Right ventricle myocardium inferior (tissue), 1 donor: Measurements from ENCODE around the gene PLA2G15. TPM values are rescaled to one million over a fixed set of nuclear protein-coding genes. Genes with fewer than 3 reads are reported as not detected.
A peak's percentile ranks its signal among the peaks of the same experiment; 100 is the strongest.

Experiments used
- ATAC-seq: fragments of 200-7000 bp; cut with Tn5 transposase; one replicate; pipeline ENCODE4 v1.9.1; 2020; ENCODE audit warnings: mild to moderate bottlenecking, moderate library complexity
- DNase-seq: peaks from one replicate; pipeline ENCODE4 v3.0.0; 2021; ENCODE audit errors: missing footprints
- intact Hi-C: fragments of 100-400 bp; cut with DNase I; formaldehyde crosslinking; loops from one replicate; pipeline ENCODE4 v1.11.0; 2022
- total RNA-seq: library from RNA; stranded (reverse); fragmentation: NEBNext Ultra II Directional; extraction: Animal tissue kit (Norgen Biotek cat#: 25700); gene quantifications from one replicate; pipeline ENCODE4 v1.2.1, GENCODE V29; 2021
- donor health status: DM: no; HTN: yes; CAD: no; lungs with severe emphysema.

The PLA2G15 gene
- total RNA-seq, 1 donor from 2014 or later: 43.8 TPM

DNA sequence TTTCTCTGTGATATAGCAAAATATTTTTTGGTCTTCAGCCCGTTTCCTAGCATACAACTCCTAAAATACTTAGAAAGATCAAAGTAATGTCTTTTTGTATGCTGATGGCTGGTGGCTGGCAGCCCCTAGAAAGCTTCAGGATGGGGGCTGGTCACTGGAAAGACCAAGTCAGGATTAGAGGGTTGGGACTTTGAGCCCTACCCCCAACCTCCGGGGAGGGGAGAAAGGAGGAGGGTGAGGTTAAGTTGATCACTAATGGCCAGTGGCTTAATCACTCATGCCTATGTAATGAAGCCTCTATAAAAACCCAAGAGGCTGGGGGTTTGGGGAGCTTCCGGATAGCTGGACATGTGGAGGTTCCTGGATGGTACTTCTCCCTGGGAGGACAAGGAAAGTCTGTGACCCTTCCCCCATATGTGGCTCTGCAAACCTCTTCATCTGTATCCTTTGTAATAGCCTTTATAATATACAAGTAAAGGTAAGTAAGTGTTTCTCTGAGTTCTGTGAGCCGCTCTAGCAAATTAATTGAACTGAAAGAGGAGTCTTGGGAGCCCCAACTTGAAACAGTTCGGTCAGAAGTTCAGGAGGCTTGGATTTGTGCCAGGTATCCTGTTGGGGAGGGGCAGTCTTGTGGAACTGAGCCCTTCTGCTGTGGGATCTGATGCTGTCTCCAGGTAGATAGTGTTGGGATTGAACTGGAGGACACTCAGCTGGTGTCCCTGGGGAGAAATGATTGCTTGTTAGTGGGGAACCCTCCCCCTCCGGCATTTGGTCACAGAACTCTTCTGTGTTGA is 22.6 kb downstream of the PLA2G15 start:
- intact Hi-C loops: no loop called here
- DNase-seq: no peak
- ATAC-seq: no peak

DNA sequence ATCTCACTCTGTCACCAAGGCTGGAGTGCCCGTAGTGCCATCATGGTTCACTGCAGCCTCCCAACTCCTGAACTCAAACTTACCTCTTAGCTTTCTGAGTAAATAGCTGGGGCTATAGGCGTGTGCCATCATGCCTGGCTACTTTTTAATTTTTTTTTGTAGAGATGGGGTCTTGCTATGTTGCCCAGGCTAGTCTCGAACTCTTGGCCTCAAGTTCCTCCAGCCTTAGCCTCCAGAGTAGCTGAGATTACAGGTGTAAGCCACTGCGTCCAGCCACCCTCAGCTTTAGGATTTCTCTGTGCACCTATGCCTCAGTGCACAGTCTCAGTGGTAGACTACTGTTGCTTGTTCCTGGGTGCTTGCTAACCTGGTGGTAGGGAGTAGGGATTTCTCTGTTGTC is 24.6 kb downstream of the PLA2G15 start:
- ATAC-seq (no peak), DNase-seq (no peak)
- intact Hi-C loops: no loop called here

DNA sequence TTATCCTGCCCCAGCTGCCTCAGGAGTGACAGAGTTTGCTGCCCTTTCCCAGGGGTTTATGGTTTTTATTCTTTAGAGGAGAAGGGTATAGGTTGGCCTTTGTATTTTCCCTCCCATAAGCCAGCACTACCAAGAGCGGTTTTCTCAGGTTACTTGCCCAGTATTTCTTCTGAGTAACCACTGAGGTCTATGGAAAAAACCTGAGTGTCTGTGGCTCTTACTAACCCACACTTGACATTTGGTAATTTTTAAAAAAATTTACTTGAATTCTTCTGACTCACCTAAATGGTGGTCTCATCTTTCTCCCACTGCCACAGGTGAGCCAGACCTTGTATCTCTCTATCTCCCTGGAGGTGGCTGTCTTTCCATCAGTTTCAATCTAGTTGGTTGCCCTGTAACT is 25.2 kb downstream of the PLA2G15 start:
- intact Hi-C loops: no loop called here
- DNase-seq (no peak), ATAC-seq (no peak)

DNA sequence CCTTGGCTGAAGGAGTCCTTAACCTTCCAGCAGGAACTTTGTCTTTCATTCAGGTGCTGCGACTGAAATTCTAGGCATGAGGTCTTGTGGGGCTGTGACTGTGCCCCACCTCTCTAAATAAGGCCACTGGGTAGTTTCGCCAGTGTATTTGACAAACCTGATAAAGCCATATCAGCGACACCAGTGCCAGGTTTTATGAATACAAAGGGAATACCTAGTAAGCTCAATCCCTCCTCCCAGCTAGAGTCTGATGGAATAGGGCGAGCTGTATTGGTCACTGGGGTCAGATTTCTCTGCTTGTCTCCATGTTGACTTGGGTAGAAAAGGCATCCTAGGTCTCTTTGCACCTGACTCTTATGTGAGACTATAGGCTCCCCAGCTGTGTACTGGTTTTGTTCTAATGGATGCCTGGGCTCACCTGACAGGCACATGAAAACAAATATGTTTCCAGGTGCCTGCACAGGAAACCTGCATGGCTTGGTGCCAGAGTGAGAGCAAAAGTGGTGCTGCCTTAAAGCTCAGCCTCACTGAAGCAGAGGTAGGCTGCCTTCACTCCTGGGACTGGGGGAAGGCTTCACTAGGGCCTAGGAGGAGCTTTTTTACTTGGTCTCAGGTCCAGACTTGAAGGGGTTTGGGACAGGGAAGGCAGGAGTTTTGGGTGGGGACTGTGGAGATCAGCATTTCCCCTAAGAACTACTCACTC is 27.5 kb downstream of the PLA2G15 start:
- ATAC-seq: no peak

DNA sequence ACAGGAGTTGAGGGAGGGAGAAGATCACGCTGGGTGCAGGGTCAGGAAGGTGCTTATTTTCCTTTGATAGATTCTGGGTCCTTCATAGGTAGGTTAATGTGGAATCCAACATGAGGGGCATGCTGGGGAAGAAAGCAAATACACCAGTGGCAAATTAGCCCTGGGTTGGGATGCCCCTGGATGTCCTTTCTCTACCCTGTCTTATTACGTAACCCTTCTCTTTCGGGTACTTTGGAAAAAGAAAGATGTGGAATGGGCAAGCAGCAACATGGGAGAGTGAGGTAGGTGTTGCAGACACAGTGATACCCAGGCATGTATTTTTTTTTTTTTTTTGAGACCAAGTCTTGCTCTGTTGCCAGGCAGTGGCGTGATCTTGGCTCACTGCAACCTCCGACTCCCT is 28.3 kb downstream of the PLA2G15 start:
- DNase-seq: no peak
- intact Hi-C loops: no loop called here
- ATAC-seq: no peak

More for the DNA sequence above, 27.5 kb downstream of the PLA2G15 start:
- no peak for DNase-seq
- intact Hi-C loops: no loop called here

DNA sequence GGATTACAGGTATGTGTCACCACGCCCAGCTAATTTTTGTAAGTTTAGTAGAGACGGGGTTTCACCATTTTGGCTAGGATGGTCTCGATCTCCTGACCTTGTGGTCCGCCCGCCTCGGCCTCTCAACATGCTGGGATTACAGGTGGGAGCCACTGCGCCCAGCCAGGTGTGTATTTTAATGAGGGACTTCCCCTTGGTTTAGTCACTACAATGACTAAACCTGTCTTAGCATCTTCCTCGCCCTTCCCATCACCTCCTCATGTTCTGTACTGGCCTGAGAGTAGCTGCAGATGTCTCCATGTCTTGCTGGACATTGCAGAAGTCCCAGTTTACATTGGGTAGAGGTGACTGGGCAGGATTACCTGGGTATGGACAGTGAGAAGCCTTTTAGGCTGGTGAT is 28.7 kb downstream of the PLA2G15 start:
- ATAC-seq: no peak
- DNase-seq: no peak
- intact Hi-C loops: no loop called here

DNA sequence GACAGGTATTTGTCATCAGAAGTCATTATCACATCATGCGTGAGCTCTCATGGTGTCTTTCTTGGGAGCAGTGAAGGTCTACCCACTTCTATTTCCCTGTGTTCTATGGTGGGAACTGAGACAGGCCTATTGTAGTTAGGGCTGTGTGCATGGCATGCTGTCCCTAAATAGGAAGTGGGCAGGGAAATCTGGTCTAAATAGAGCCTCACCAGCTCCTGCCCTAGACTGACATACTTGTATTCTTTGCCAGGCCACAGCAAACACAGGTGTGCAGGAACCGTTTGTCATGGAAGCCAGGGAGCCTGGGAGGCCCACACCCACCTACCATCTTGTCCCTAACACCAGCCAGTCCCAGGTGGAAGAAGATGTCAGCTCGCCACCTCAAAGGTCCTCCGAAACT is 29.3 kb downstream of the PLA2G15 start:
- ATAC-seq (peak; percentile 58), DNase-seq (no peak)
- intact Hi-C loops: no loop called here

DNA sequence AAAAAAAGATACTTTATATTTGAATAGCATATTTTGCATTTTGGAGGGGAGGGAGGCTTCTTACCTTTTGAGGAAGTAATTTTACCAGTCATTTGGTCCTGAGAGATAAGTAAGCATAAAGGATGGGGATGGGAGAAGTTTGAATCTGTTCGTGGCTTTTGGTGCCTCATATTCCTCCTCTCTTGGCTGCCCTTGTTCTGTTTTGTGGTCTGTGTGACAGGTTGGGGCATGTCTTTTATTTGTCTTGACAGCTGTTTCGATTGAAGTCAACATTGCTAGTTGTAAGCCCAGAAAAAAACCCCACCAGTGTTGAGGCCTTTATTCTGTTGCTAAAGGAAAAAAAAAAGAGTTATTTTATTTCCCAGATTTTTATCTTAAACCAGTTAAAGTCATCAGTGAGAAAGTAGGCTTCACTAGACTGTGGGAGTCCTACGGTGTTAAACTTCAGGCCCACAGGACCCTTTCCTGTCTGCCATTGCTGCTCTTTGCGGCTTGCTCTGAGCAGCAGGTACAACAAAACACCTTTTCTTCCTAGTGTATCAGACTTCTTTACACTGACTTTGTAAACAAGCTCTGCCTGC is 30.5 kb downstream of the PLA2G15 start:
- DNase-seq (no peak), ATAC-seq (no peak)
- intact Hi-C loops: no loop called here

DNA sequence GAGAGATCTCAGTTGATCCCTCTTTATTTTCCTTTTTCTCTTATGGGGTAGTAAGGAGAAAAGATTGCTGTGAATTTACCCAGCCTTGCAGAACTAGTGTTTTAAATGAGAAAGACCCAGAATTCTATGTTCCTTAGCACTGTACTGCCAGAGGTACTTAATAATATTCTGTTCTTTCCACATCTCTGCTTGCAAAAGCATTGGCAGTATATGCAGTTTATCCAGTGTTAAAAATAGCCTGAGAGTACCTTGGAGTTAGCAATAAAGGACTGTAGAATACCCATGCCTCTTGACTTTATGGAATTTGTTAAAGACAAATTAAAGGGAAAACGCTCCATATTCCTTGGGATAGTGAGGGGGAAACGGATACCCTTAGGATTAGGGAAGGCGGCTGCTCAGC is 31.1 kb downstream of the PLA2G15 start:
- intact Hi-C loops: no loop called here
- ATAC-seq (peak; percentile 48), DNase-seq (no peak)

DNA sequence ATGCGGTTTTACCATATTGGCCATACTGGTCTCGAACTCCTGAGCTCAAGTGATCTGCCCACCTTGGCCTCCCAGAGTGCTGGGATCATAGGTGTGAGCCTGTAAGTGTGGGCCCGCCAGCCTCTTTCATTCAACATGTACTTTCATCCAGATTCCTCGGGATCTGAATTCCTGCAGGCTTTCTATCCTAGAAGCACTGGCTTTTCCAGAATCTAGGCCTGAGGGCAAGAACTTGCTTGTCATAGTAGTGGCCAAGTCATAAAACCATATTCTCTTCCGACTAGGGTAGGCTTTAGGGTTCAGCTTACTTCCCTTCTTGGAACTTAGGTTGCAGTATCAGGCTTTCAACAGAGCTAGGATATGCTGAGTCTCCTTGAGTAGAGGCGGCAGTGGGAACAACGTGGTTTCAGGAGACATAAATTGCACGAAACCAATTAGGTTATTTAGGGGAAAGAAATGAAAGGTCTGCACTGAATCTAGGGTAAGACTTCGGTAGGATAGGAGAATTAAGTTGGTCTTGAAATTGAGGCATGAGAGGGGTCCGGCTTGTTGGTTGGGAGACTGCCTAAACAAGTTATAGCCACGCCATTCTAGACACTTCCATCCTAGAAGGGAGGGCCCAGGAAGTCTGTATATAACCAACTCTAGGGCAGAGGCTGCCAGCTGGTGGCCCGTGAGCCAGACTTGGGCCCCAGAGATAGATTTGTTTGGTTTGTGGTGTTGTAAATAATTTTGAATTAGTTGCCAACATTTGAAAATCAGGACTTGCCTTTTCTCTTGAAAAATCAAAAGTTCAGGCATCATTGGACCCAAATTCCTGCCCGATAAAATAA is 34.8 kb downstream of the PLA2G15 start:
- DNase-seq (no peak), ATAC-seq (no peak)
- intact Hi-C loops: no loop called here

DNA sequence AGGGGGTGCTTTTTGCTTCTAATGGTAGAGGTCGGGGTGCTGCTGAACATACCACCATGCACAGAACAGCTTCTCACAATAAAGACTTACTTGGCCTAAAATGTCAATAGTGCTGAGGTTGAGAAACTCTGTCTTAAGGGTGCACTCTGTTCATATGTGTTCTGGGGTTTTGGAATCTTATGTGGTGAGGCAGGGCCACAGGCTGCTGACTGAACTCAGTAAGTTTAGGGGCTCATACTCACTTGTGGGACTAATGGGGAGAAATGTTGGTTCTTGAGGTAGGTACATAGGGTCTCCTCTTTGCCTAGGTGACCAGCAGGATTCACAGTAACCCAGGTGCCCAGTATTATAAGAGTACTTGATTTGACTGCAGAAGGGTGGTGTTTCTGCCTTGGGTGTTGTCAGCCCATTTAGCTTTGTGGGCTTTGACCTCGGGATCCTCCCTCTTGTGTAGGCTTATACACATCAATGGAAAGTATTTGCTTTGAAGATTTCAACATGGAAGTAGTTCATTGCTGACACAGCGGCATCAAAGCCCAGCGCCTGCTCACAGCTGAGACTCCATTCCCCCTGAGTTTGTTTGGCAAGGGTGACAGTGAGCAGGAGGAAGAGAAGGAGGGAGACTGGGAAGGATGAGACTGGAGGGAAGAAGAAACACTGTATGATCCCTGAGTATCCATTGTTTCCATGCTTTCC is 36.3 kb downstream of the PLA2G15 start:
- DNase-seq (no peak), ATAC-seq (no peak)
- intact Hi-C loops: loop anchor here (2.0 kb wide), 1 partner anchor 17 kb away; the partner anchor contains the start of gene SLC7A6

DNA sequence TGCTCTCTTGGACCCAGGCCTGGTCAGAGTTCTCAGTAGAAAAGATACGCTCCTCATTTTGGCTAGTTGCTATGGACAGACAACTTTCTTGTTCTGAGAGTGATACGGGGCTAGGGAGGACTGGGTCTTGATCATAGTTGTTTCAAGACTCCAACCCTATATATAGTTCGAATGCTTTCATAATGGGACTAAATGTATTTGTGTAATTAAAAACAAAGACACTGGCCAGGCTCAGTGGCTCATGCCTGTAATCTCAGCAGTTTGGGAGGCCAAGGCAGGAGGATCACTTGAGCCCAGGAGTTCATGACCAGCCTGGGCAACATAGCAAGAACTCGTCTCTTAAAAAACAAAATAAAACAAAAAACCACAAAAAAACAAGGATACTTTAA is 36.9 kb downstream of the PLA2G15 start:
- no peak for ATAC-seq
- intact Hi-C loops: loop anchor here (2.0 kb wide), 1 partner anchor 17 kb away; the partner anchor contains the start of gene SLC7A6

DNA sequence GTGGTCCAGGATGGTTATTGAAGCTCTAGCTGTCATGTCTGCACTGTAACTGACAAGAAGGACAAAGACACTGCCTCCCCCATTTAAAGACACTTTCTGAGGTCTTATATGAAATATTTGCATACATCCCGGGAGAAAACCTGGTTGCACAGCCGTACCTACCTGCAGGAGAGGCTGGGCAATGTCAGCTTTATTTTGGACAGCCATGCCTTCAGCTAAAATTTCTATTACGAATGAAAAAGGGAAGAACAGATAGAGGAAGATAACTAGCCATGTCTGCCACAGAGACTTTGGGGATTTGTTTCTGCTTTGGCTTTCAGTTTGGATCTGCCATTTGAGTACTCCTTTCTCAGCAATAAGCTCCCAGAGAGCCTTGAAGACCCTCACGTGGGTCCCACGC is 38.2 kb downstream of the PLA2G15 start:
- intact Hi-C loops: loop anchor here (2.0 kb wide), 1 partner anchor 19 kb away; the partner anchor contains the start of gene SLC7A6
- DNase-seq (no peak), ATAC-seq (no peak)

More for the DNA sequence above, 36.9 kb downstream of the PLA2G15 start:
- no peak for DNase-seq

DNA sequence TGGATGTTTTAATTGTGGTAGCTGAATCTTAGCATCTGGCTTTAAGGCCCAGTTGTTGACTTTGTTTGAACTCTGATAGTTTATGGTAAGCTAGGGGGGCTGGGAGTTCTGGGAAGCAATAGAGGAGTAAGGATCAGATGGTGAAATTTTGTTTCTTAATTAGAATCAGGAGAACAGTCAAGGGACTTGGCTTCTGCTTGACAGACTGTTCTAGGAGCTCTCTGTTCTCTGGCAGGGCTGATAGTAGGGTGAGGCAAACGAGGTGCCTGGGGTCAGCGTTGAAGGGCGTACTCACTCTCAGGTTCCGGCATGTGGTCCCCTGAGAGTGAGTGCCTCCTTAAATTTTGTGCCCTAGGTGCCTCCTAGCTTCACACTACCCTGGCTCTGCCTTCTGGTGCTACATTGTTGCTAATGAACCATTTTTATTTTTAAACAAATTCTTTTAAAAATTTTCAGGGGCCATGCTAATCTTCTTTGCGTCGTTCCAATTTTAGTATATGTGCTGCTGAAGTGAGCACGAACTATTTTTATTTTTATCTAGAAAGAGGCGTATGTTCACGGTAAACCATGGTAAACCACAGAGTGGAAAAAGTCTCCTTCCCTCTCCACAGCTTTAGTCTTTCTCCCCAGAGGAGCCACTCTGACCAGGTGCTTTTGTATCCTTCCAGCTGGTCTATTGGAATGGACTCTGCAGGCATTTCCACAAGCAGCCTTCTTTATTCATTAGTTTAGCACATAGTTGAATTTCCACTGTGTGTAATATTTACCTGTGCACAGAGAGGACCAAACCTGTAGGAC is 38.8 kb downstream of the PLA2G15 start:
- peak; percentile 77 for ATAC-seq
- intact Hi-C loops: loop anchor here (2.0 kb wide), 1 partner anchor 19 kb away; the partner anchor contains the start of gene SLC7A6
- DNase-seq: no peak

DNA sequence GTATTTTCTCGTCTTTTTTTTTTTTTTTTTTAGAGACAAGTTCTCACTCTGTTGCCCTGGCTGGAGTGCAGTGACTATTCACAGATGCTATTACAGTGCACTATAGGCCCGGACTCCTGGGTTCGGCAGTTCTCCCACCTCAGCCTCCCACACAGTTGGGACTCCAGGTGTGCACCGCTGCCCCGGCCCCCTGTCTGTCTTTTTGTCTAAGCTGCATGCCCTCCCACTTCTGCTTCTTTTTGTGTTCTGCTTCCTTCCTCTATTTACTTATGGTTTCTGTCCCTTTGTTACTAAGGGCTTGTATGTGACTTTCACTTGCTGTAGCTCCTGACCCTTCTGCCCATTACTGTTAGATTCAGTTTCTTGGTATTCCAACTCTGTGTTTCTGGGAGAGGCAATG is 39.7 kb downstream of the PLA2G15 start:
- DNase-seq: no peak
- intact Hi-C loops: no loop called here

DNA sequence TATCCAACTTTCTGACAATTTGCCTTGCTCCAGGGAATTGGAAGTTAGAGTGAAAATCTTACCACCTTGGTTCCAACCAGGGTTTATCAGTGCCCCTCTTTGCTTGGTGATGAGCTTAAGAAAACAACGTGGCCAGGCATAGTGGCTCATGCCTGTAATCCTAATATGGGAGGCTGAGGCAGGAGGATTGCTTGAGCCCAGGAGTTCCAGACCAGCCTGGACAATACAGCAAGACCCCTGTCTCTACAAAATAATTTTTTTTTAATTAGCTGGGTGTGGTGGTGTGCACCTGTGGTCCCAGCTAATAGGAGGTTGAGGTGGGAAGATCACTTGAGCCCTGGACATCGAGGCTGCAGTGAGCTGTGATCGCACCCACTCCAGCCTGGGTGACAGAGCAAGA is 40.5 kb downstream of the PLA2G15 start:
- intact Hi-C loops: no loop called here
- ATAC-seq (no peak), DNase-seq (no peak)

More for the DNA sequence above, 39.7 kb downstream of the PLA2G15 start:
- ATAC-seq: no peak
